ENCODE results near the gene RNGTT. TPM values are rescaled to one million over a fixed set of nuclear protein-coding genes. Genes with fewer than 3 reads are reported as not detected.

RNGTT gene
- total RNA-seq, 1 experiment from 2014 or later: 40.8 TPM

GRCh38 chr6:88871498-88871897 lies 91.9 kb downstream of the RNGTT start:
- Histone ChIP-seq H3K27me3 (no peaks in the 10 kb centered on the region), H3K9me3 (replicated peaks) (no peaks in the 10 kb centered on the region), H3K4me1 (peaks cover 10% of the 10 kb centered on the region), H3K36me3 (0 out of 2 replicates have a peak, but pooled peaks cover 3% of the 10 kb centered on the region), H3K4me3 (no peak overlapping the region), H3K27ac (no peak overlapping the region)
- no peak for DNase-seq

GRCh38 chr6:88870717-88871330 lies 92.6 kb downstream of the RNGTT start:
- Histone ChIP-seq H3K9me3 (replicated peaks) (no peaks in the 10 kb centered on the region), H3K4me3 (no peak overlapping the region), H3K27me3 (no peaks in the 10 kb centered on the region), H3K4me1 (peaks cover 10% of the 10 kb centered on the region), H3K27ac (no peak overlapping the region), H3K36me3 (0 out of 2 replicates have a peak, but pooled peaks cover 3% of the 10 kb centered on the region)
- peak; percentile 32 to 79 for DNase-seq

GRCh38 chr6:88869263-88870020 lies 94.0 kb downstream of the RNGTT start:
- H3K27ac ChIP-seq: no peak overlapping the region
- no peak overlapping the region for H3K4me3 ChIP-seq
- 0 out of 2 replicates have a peak, but pooled peaks cover 3% of the 10 kb centered on the region for H3K36me3 ChIP-seq
- H3K4me1 ChIP-seq: peaks cover 10% of the 10 kb centered on the region
- H3K27me3 ChIP-seq: no peaks in the 10 kb centered on the region
- DNase-seq: peak in 1 of 2 experiments; percentile 29
- H3K9me3 ChIP-seq (replicated peaks): no peaks in the 10 kb centered on the region

GRCh38 chr6:88867841-88868731 lies 95.3 kb downstream of the RNGTT start:
- Histone ChIP-seq H3K4me1 (peaks cover 10% of the 10 kb centered on the region), H3K9me3 (replicated peaks) (no peaks in the 10 kb centered on the region), H3K27ac (no peak overlapping the region), H3K27me3 (no peaks in the 10 kb centered on the region), H3K4me3 (no peak overlapping the region), H3K36me3 (peaks cover 3% of the 10 kb centered on the region; the same call in 1 of the 2 replicates)
- no peak for DNase-seq

- Histone ChIP-seq H3K27me3 (no peaks in the 10 kb centered on the region), H3K36me3 (peaks cover 3% of the 10 kb centered on the region; the same call in 1 of the 2 replicates), H3K9me3 (replicated peaks) (no peaks in the 10 kb centered on the region), H3K27ac (no peak overlapping the region), H3K4me3 (no peak overlapping the region), H3K4me1 (peaks cover 10% of the 10 kb centered on the region)
- no peak for DNase-seq
These were observed 96.6 kb downstream of the RNGTT start for GRCh38 chr6:88866856-88867255.

GRCh38 chr6:88865275-88865674 lies 98.1 kb downstream of the RNGTT start:
- no peak for DNase-seq
- Histone ChIP-seq H3K4me1 (peaks cover 10% of the 10 kb centered on the region), H3K27ac (no peak overlapping the region), H3K36me3 (peaks cover 3% of the 10 kb centered on the region; the same call in 1 of the 2 replicates), H3K4me3 (no peak overlapping the region), H3K27me3 (no peaks in the 10 kb centered on the region), H3K9me3 (replicated peaks) (no peaks in the 10 kb centered on the region)

- no peak overlapping the region for H3K27ac ChIP-seq
- H3K27me3 ChIP-seq: no peaks in the 10 kb centered on the region
- H3K9me3 ChIP-seq (replicated peaks): no peaks in the 10 kb centered on the region
- H3K4me1 ChIP-seq: peaks cover 7% of the 10 kb centered on the region
- H3K36me3 ChIP-seq: peaks cover 3% of the 10 kb centered on the region; the same call in 1 of the 2 replicates
- DNase-seq: no peak
- H3K4me3 ChIP-seq: no peak overlapping the region
These were observed 98.9 kb downstream of the RNGTT start for GRCh38 chr6:88864359-88865054.

GRCh38 chr6:88860310-88860709 lies 103.1 kb downstream of the RNGTT start:
- no peaks in the 10 kb centered on the region; the same call in 1 of the 2 replicates for H3K36me3 ChIP-seq
- no peak for DNase-seq
- no peak overlapping the region for H3K4me3 ChIP-seq
- no peaks in the 10 kb centered on the region for H3K9me3 ChIP-seq (replicated peaks)
- H3K27ac ChIP-seq: no peak overlapping the region
- no peaks in the 10 kb centered on the region for H3K27me3 ChIP-seq
- H3K4me1 ChIP-seq: peaks cover 6% of the 10 kb centered on the region

GRCh38 chr6:88858455-88858854 lies 105.0 kb downstream of the RNGTT start:
- Histone ChIP-seq H3K4me1 (peaks cover 8% of the 10 kb centered on the region), H3K27me3 (no peaks in the 10 kb centered on the region), H3K9me3 (replicated peaks) (no peaks in the 10 kb centered on the region), H3K4me3 (no peak overlapping the region), H3K36me3 (peaks cover 6% of the 10 kb centered on the region; the same call in 1 of the 2 replicates), H3K27ac (no peak overlapping the region)
- no peak for DNase-seq

- DNase-seq: no peak
- H3K27me3 ChIP-seq: no peaks in the 10 kb centered on the region
- H3K27ac ChIP-seq: no peak overlapping the region
- peaks cover 6% of the 10 kb centered on the region; the same call in 1 of the 2 replicates for H3K36me3 ChIP-seq
- H3K4me3 ChIP-seq: no peak overlapping the region
- no peaks in the 10 kb centered on the region for H3K9me3 ChIP-seq (replicated peaks)
- peaks cover 8% of the 10 kb centered on the region for H3K4me1 ChIP-seq
These were observed 106.9 kb downstream of the RNGTT start for GRCh38 chr6:88856566-88856965.

- DNase-seq: peak; percentile 24 to 65
These were observed 107.8 kb downstream of the RNGTT start for GRCh38 chr6:88855541-88856147.

GRCh38 chr6:88852775-88853174 lies 110.6 kb downstream of the RNGTT start:
- DNase-seq: no peak
- Histone ChIP-seq H3K9me3 (replicated peaks) (no peaks in the 10 kb centered on the region), H3K4me1 (peaks cover 8% of the 10 kb centered on the region), H3K27me3 (no peaks in the 10 kb centered on the region), H3K27ac (no peak overlapping the region), H3K4me3 (no peak overlapping the region), H3K36me3 (peaks cover 6% of the 10 kb centered on the region; the same call in 1 of the 2 replicates)

More at GRCh38 chr6:88855541-88856147, 107.8 kb downstream of the RNGTT start:
- Histone ChIP-seq H3K9me3 (replicated peaks) (no peaks in the 10 kb centered on the region), H3K36me3 (peaks cover 6% of the 10 kb centered on the region; the same call in 1 of the 2 replicates), H3K27me3 (no peaks in the 10 kb centered on the region), H3K27ac (no peak overlapping the region), H3K4me1 (peaks cover 8% of the 10 kb centered on the region), H3K4me3 (no peak overlapping the region)

- Histone ChIP-seq H3K36me3 (peaks cover 6% of the 10 kb centered on the region; the same call in 1 of the 2 replicates), H3K27me3 (no peaks in the 10 kb centered on the region), H3K9me3 (replicated peaks) (no peaks in the 10 kb centered on the region), H3K4me1 (peaks cover 8% of the 10 kb centered on the region), H3K27ac (no peak overlapping the region), H3K4me3 (no peak overlapping the region)
- DNase-seq: no peak
These were observed 111.4 kb downstream of the RNGTT start for GRCh38 chr6:88852000-88852399.

- H3K36me3 ChIP-seq: peaks cover 3% of the 10 kb centered on the region; the same call in 1 of the 2 replicates
- H3K4me1 ChIP-seq: no peaks in the 10 kb centered on the region
- H3K4me3 ChIP-seq: no peak overlapping the region
- H3K27ac ChIP-seq: no peak overlapping the region
- H3K9me3 ChIP-seq (replicated peaks): no peaks in the 10 kb centered on the region
- H3K27me3 ChIP-seq: no peaks in the 10 kb centered on the region
- DNase-seq: no peak
These were observed 114.5 kb downstream of the RNGTT start for GRCh38 chr6:88848870-88849269.
